Activated B cell treated with CpG ODN at 0.5 μM for 24 hours (primary cell): ENCODE data around the gene FAM120C. TPM values are rescaled to one million over a fixed set of nuclear protein-coding genes. Genes with fewer than 3 reads are reported as not detected.

Experiments used
- ATAC-seq: fragments of 200-7000 bp; cut with Tn5 transposase; one replicate; pipeline ENCODE4 v1.10.0; 2021; ENCODE audit warnings: low read depth, mild to moderate bottlenecking, moderate library complexity
- CTCF ChIA-PET: fragments of 350-600 bp; sonication (Branson Sonifier 250); formaldehyde crosslinking; loops from one replicate; lab custom pipeline; 2021; ENCODE audit warnings: antibody characterized with exemption; lab: Charles Lee
- POLR2A ChIA-PET: fragments of 350-600 bp; sonication (Branson Sonifier 250); formaldehyde crosslinking; loops from one replicate; lab custom pipeline; 2021; ENCODE audit warnings: antibody characterized with exemption; lab: Charles Lee
- DNase-seq: peaks from one replicate; pipeline ENCODE4 v3.0.0; 2022
- H3K27ac Mint-ChIP-seq: one replicate; pipeline ENCODE4 v1.8.0; 2020; ENCODE audit warnings: mixed read lengths
- H3K27me3 Mint-ChIP-seq: one replicate; pipeline ENCODE4 v1.8.0; 2021; ENCODE audit warnings: mixed read lengths
- H3K36me3 Mint-ChIP-seq: one replicate; pipeline ENCODE4 v1.8.0; 2021; ENCODE audit warnings: low read depth, mixed read lengths
- H3K4me1 Mint-ChIP-seq: one replicate; pipeline ENCODE4 v1.8.0; 2021; ENCODE audit warnings: mixed read lengths
- H3K4me3 Mint-ChIP-seq: one replicate; pipeline ENCODE4 v1.8.0; 2020; ENCODE audit warnings: mild to moderate bottlenecking, mixed read lengths
- H3K9me3 Mint-ChIP-seq: one replicate; pipeline ENCODE4 v1.8.0; 2020; ENCODE audit warnings: mixed read lengths
- intact Hi-C: fragments of 100-400 bp; cut with micrococcal nuclease; formaldehyde crosslinking; loops from one replicate; pipeline ENCODE4 v1.15.1; 2024
- total RNA-seq: library from RNA; stranded (reverse); gene quantifications from 2 replicates; pipeline ENCODE4 v1.2.3, GENCODE V29; 2022
- TF ChIP-seq, protein P1 (sequence below): fragments of 200-600 bp; IDR thresholded peaks from one replicate; pipeline ENCODE4 v1.8.0; 2022; ENCODE audit warnings: antibody characterized with exemption, mild to moderate bottlenecking

FAM120C gene
- total RNA-seq, 1 donor from 2014 or later: 20.2 TPM

DNA sequence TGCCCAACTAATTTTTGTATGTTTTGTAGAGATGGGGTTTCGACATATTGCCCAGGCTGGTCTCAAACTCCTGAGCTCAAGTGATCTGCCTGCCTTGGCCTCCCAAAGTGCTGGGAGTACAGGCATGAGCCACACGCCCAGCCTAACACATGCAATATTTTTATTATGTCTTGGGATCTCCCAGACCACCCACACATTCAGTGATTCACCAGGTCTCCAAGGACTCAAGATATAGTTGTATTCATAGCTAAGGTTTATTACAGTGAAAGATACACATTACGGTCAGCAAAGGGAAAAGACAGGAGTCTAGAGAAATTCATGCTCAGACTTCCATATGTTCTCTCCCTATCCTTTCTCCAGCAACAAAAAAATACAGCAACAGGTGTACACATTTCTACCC, 25.5 kb upstream of the FAM120C start:
- Mint-ChIP-seq H3K36me3 (no peaks in the 10 kb centered on the region), H3K27ac (no peak overlapping the region), H3K9me3 (no peaks in the 10 kb centered on the region), H3K4me1 (no peaks in the 10 kb centered on the region), H3K27me3 (peaks cover 3% of the 10 kb centered on the region), H3K4me3 (no peak overlapping the region)
- intact Hi-C loops: no loop called here
- TF ChIP-seq, protein P1, sequence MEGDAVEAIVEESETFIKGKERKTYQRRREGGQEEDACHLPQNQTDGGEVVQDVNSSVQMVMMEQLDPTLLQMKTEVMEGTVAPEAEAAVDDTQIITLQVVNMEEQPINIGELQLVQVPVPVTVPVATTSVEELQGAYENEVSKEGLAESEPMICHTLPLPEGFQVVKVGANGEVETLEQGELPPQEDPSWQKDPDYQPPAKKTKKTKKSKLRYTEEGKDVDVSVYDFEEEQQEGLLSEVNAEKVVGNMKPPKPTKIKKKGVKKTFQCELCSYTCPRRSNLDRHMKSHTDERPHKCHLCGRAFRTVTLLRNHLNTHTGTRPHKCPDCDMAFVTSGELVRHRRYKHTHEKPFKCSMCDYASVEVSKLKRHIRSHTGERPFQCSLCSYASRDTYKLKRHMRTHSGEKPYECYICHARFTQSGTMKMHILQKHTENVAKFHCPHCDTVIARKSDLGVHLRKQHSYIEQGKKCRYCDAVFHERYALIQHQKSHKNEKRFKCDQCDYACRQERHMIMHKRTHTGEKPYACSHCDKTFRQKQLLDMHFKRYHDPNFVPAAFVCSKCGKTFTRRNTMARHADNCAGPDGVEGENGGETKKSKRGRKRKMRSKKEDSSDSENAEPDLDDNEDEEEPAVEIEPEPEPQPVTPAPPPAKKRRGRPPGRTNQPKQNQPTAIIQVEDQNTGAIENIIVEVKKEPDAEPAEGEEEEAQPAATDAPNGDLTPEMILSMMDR: no peak
- DNase-seq: no peak
- ATAC-seq: no peak
- CTCF ChIA-PET: no interaction called here
- POLR2A ChIA-PET: no interaction called here

DNA sequence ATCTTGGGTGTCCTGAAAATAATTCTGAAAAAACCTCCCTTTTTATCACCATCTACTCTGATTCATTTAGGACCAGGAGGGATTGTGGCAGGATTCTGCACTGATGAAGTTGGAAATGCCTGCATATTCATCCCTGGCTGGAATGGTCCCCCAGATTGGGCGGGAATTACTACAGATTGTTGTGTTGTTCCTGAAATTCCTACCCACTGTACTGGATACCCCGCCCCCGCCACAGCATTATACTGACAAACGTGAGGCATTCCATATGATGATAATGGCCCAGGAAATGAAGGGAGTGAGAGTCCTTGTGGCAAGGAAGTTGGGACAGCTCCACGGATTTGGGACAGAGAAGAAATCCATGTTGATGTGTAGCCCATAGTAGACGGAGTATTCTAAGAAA, 15.2 kb upstream of the FAM120C start:
- no peak for ATAC-seq
- H3K27me3 Mint-ChIP-seq: no peaks in the 10 kb centered on the region
- ChIA-PET CTCF (no interaction called here), POLR2A (interaction anchor here (0.7 kb wide), 1 partner anchor 245 kb away, joined by 4 read pairs; no protein-coding TSS in a partner anchor)
- H3K27ac Mint-ChIP-seq: no peak overlapping the region
- no peak overlapping the region for H3K4me3 Mint-ChIP-seq
- TF ChIP-seq, protein P1: no peak
- no peak for DNase-seq
- no peaks in the 10 kb centered on the region for H3K9me3 Mint-ChIP-seq
- intact Hi-C loops: no loop called here
- no peaks in the 10 kb centered on the region for H3K4me1 Mint-ChIP-seq
- no peaks in the 10 kb centered on the region for H3K36me3 Mint-ChIP-seq

DNA sequence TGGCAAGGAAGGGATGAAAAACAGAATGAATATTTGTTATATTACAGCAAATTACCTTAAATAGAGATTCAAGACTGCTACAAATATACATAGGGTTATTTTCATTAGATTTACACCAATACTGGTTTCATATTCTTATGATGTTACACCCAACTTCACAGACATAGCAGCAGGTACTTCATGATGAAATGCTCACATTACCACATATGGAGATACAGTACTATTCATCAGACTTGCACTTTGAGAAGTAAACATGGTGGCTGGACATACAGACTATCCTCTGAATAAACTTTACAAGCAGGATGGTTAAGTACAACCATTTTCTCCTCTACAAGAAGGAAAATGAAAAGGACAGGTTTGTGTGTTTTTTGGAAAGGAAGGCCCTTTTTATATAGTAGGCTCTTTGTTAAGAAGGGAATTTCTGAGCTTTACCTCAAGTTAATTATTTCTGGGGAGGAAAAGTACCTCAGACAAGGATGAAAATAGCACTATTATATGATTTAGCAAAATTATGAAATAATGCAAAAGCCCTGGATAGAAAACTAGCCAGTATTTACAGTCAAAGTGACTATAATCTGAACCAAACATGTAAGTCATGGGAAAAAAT, 12.0 kb upstream of the FAM120C start:
- Mint-ChIP-seq H3K27ac (no peak overlapping the region), H3K27me3 (no peaks in the 10 kb centered on the region), H3K9me3 (no peaks in the 10 kb centered on the region), H3K4me1 (no peaks in the 10 kb centered on the region), H3K4me3 (no peak overlapping the region), H3K36me3 (no peaks in the 10 kb centered on the region)
- ChIA-PET POLR2A (interaction anchor here (1.0 kb wide), 1 partner anchor 12 kb away, joined by 5 read pairs; the partner anchor contains the start of gene FAM120C), CTCF (no interaction called here)
- TF ChIP-seq, protein P1: no peak
- no peak for DNase-seq
- intact Hi-C loops: no loop called here
- no peak for ATAC-seq

DNA sequence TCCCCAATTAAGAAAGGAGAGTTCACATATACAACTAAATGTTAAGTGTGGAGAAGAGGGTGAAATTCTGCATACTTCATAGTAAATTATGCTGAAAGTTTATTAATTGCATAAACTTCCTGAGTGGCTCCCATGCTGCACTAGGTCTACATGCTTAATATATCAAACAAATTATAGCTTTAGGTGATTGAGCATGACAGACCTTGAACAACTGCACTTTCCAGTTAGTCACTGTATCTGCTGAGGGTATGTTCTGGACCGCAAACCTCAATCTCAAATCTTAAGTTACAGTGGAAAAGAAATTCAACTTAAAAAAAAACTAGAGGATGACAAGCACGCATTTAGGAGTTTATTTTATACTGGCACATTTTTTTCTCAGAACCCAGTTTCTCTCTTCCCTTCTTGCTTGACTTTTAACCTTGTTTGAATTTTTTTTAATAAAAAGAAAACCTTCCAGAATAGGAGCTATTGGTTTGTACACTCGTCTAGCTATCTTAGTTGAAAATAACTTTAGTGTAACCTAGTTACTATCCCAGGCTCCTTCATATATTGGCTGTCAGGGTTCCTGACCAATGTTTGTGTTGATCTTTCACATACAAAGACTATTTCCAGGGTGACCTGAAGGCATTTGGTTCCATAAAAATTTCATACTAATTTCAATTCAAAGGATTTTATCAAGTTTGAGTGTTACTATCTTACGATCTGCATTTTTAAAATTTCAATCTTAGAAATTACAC, 10.2 kb upstream of the FAM120C start:
- intact Hi-C loops: no loop called here
- no peaks in the 10 kb centered on the region for H3K27me3 Mint-ChIP-seq
- no peaks in the 10 kb centered on the region for H3K36me3 Mint-ChIP-seq
- ChIA-PET POLR2A (no interaction called here), CTCF (no interaction called here)
- no peak overlapping the region for H3K4me3 Mint-ChIP-seq
- no peaks in the 10 kb centered on the region for H3K9me3 Mint-ChIP-seq
- H3K4me1 Mint-ChIP-seq: no peaks in the 10 kb centered on the region
- DNase-seq: no peak
- TF ChIP-seq, protein P1: no peak
- no peak for ATAC-seq
- H3K27ac Mint-ChIP-seq: no peak overlapping the region

DNA sequence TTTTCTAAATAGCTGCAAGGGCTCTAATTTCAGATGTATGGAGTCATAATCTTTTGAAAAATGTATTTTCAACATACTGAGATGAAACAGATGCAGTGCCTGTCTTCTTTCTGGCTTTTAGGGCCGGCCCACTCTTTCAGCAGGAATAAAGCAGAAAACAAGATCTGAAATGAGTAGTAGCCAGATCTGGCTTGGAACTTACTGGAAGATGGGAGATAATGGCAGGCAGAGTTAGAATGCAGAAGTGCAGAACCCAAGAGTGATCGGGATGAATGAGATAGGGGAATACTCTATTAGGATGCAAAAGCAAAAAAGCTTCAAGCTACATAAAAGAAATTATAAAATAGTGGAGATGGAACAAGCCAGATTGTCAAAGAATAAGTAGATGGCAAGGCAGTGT, 1.4 kb upstream of the FAM120C start:
- CTCF ChIA-PET: no interaction called here
- POLR2A ChIA-PET: no interaction called here
- TF ChIP-seq, protein P1: no peak
- H3K27me3 Mint-ChIP-seq: no peaks in the 10 kb centered on the region
- no peak overlapping the region for H3K27ac Mint-ChIP-seq
- H3K4me3 Mint-ChIP-seq: no peak overlapping the region
- ATAC-seq: no peak
- no peak for DNase-seq
- peaks cover 16% of the 10 kb centered on the region for H3K36me3 Mint-ChIP-seq
- H3K4me1 Mint-ChIP-seq: peaks cover 31% of the 10 kb centered on the region
- no peaks in the 10 kb centered on the region for H3K9me3 Mint-ChIP-seq
- intact Hi-C loops: loop anchor here (5.0 kb wide), 2 partner anchors 623 to 1092 kb away; partner anchors contain the start of genes KANTR and MAGED2
